Suprapubic skin (tissue), 4 donors: ENCODE results near the gene FBXO38. TPM values are rescaled to one million over a fixed set of nuclear protein-coding genes. Genes with fewer than 3 reads are reported as not detected.
A peak's percentile ranks its signal among the peaks of the same experiment; 100 is the strongest.

Source experiments
- DNase-seq, 2 donors: peaks; one replicate each; pipeline ENCODE4 v3.0.0-alpha.2; 2019; ENCODE audit warnings: low spot score in 2 of 2
- H3K27ac ChIP-seq: fragments of 200-600 bp; sonication (generic); one replicate; pipeline ENCODE4 v1.5.1; 2019
- H3K27me3 ChIP-seq: fragments of 200-600 bp; sonication (generic); one replicate; pipeline ENCODE4 v1.5.1; 2019
- H3K36me3 ChIP-seq: fragments of 200-600 bp; sonication (generic); one replicate; pipeline ENCODE4 v1.5.1; 2019
- H3K4me1 ChIP-seq: fragments of 200-600 bp; sonication (generic); one replicate; pipeline ENCODE4 v1.5.1; 2019
- H3K4me3 ChIP-seq: fragments of 200-600 bp; sonication (generic); one replicate; pipeline ENCODE4 v1.5.1; 2019; ENCODE audit warnings: mild to moderate bottlenecking
- H3K9me3 ChIP-seq: fragments of 200-600 bp; sonication (generic); one replicate; pipeline ENCODE4 v1.5.1; 2019
- EP300 ChIP-seq: sonication (generic); formaldehyde crosslinking; IDR thresholded peaks from one replicate; pipeline ENCODE4 v1.6.1; 2017; ENCODE audit warnings: antibody characterized with exemption
- POLR2A ChIP-seq, 2 donors: fragments of 450-650 bp; IDR thresholded peaks; one replicate each; pipeline ENCODE4 v1.6.1; 2017; ENCODE audit warnings: antibody characterized with exemption in 2 of 2, mild to moderate bottlenecking in 2 of 2, moderate library complexity in 2 of 2
- POLR2AphosphoS5 ChIP-seq, 3 donors: sonication (generic); formaldehyde crosslinking; IDR thresholded peaks; one replicate each; pipeline ENCODE4 v1.6.1; 2017; ENCODE audit warnings: antibody characterized with exemption in 3 of 3
- WGBS: methylation state at CpG from one replicate; pipeline ENCODE4 v1.1.5; 2018; 5-methylcytosine and 5-hydroxymethylcytosine counted together
- total RNA-seq, 4 donors: library from RNA; depleted of rRNA; stranded (reverse); fragments of >200 nt; gene quantifications; one replicate each; pipeline ENCODE4 v1.1.0, GENCODE V29; 2016
- TF ChIP-seq, protein P1 (sequence below), 2 donors: fragments of 200-600 bp in 1 of 2; fragments of 450-650 bp in 1 of 2; sonication (generic) in 1 of 2; IDR thresholded peaks; one replicate each; pipeline ENCODE4 v1.5.1; 2016 to 2019; ENCODE audit warnings: antibody characterized with exemption in 2 of 2, mild to moderate bottlenecking in 1 of 2, moderate library complexity in 1 of 2

FBXO38 gene
- total RNA-seq, 4 donors from 2014 or later: 18.2 to 98.8 (median 33.1) TPM

DNA sequence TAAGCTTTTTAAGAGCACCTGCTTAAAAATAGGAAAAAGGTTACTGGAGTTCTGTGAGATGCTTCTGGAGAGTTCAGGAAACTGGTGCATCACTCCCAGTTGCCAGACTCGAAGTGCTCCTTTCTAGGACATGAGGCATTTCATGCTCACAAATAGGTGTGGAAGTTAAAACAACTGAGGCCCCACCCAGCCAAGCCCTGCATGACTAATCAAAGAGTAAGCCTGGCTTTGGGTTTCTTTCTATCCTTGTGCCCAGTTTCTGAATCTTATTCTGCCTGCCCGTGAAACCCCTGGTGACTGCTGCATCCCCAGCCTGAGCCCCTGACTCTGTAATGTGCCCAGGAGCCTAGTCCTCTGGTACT is 40.7 kb upstream of the FBXO38 start:
- TF ChIP-seq, protein P1, sequence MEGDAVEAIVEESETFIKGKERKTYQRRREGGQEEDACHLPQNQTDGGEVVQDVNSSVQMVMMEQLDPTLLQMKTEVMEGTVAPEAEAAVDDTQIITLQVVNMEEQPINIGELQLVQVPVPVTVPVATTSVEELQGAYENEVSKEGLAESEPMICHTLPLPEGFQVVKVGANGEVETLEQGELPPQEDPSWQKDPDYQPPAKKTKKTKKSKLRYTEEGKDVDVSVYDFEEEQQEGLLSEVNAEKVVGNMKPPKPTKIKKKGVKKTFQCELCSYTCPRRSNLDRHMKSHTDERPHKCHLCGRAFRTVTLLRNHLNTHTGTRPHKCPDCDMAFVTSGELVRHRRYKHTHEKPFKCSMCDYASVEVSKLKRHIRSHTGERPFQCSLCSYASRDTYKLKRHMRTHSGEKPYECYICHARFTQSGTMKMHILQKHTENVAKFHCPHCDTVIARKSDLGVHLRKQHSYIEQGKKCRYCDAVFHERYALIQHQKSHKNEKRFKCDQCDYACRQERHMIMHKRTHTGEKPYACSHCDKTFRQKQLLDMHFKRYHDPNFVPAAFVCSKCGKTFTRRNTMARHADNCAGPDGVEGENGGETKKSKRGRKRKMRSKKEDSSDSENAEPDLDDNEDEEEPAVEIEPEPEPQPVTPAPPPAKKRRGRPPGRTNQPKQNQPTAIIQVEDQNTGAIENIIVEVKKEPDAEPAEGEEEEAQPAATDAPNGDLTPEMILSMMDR (IDR thresholded peaks at IDR 0.05): no peak
- no peak for TF ChIP-seq EP300
- TF ChIP-seq POLR2A (IDR thresholded peaks at IDR 0.05): no peak
- TF ChIP-seq POLR2AphosphoS5 (IDR thresholded peaks at IDR 0.05): no peak
- H3K9me3 ChIP-seq: no peaks in the 10 kb centered on the region
- no peak for DNase-seq
- H3K27ac ChIP-seq: peak overlapping the region; percentile 25
- no peak overlapping the region for H3K4me3 ChIP-seq
- 33% methylated on average over 2 of the region's 2 CpGs for WGBS
- no peaks in the 10 kb centered on the region for H3K27me3 ChIP-seq
- no peaks in the 10 kb centered on the region for H3K4me1 ChIP-seq
- H3K36me3 ChIP-seq: no peaks in the 10 kb centered on the region

GRCh38 chr5:148343603-148344487 is 39.9 kb upstream of the FBXO38 start:
- Histone ChIP-seq H3K4me1 (no peaks in the 10 kb centered on the region), H3K9me3 (no peaks in the 10 kb centered on the region), H3K27ac (peak overlapping the region; percentile 25), H3K4me3 (no peak overlapping the region), H3K36me3 (no peaks in the 10 kb centered on the region), H3K27me3 (no peaks in the 10 kb centered on the region)
- 79% methylated on average over 7 of the region's 7 CpGs for WGBS
- DNase-seq: no peak
- TF ChIP-seq, protein P1 (IDR thresholded peaks at IDR 0.05): no peak
- TF ChIP-seq POLR2A (IDR thresholded peaks at IDR 0.05) (no peak), EP300 (no peak), POLR2AphosphoS5 (IDR thresholded peaks at IDR 0.05) (no peak)

GRCh38 chr5:148347706-148348105 is 36.1 kb upstream of the FBXO38 start:
- Histone ChIP-seq H3K27ac (no peak overlapping the region), H3K4me1 (no peaks in the 10 kb centered on the region), H3K27me3 (no peaks in the 10 kb centered on the region), H3K36me3 (no peaks in the 10 kb centered on the region), H3K4me3 (no peak overlapping the region), H3K9me3 (no peaks in the 10 kb centered on the region)
- TF ChIP-seq POLR2AphosphoS5 (IDR thresholded peaks at IDR 0.05) (no peak), EP300 (no peak), POLR2A (IDR thresholded peaks at IDR 0.05) (no peak)
- TF ChIP-seq, protein P1 (IDR thresholded peaks at IDR 0.05): no peak
- DNase-seq: no peak
- 69% methylated on average over 1 of the region's 1 CpG for WGBS

DNA sequence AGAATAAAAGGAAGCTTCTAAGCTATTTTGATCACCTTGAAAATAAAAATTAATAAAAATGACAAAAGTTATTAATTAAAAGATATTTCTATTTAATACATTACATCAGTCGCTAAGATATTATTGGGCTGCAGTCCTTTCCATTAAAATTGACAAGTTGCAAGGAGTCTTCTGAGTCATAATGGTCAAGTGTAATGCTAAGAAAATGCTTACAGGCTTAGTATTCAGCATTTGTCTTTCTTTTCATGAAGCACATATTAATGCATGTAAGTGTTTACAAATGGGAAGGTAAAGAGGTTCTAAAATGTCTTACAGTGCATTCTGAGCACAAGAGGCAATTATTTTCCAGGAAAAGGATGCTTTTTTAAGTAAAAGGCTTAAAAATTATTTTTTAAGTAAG is 31.1 kb upstream of the FBXO38 start:
- no peaks in the 10 kb centered on the region for H3K9me3 ChIP-seq
- WGBS: 93% methylated on average over 1 of the region's 1 CpG
- no peaks in the 10 kb centered on the region for H3K4me1 ChIP-seq
- no peak overlapping the region for H3K27ac ChIP-seq
- DNase-seq: no peak
- no peak overlapping the region for H3K4me3 ChIP-seq
- no peaks in the 10 kb centered on the region for H3K36me3 ChIP-seq
- TF ChIP-seq POLR2A (IDR thresholded peaks at IDR 0.05) (no peak), EP300 (no peak), POLR2AphosphoS5 (IDR thresholded peaks at IDR 0.05) (no peak)
- TF ChIP-seq, protein P1 (IDR thresholded peaks at IDR 0.05): no peak
- no peaks in the 10 kb centered on the region for H3K27me3 ChIP-seq

GRCh38 chr5:148353634-148354033 is 30.1 kb upstream of the FBXO38 start:
- Histone ChIP-seq H3K27ac (no peak overlapping the region), H3K4me3 (no peak overlapping the region), H3K36me3 (no peaks in the 10 kb centered on the region), H3K4me1 (no peaks in the 10 kb centered on the region), H3K9me3 (no peaks in the 10 kb centered on the region), H3K27me3 (no peaks in the 10 kb centered on the region)
- TF ChIP-seq, protein P1 (IDR thresholded peaks at IDR 0.05): no peak
- TF ChIP-seq POLR2A (IDR thresholded peaks at IDR 0.05) (no peak), EP300 (no peak), POLR2AphosphoS5 (IDR thresholded peaks at IDR 0.05) (no peak)
- no peak for DNase-seq
- WGBS: 87% methylated on average over 2 of the region's 2 CpGs
